ENCODE measurements around the gene CHTF18. TPM values are rescaled to one million over a fixed set of nuclear protein-coding genes. Genes with fewer than 3 reads are reported as not detected.

Gene CHTF18
- total RNA-seq (2014; rRNA removed; shearing (Covaris generic)): 98.9 and 125 TPM in 2 replicates
- 145 and 146 TPM in 2 replicates for total RNA-seq (2022)
- Bru-seq, nascent RNA: percentile 56 among the genes with signal in this experiment
- BruChase-seq, experiment 1, labeled RNA remaining after a 6-hour chase: percentile 78 among the genes with signal in this experiment
- BruChase-seq, experiment 2, labeled RNA remaining after a 2-hour chase: percentile 71 among the genes with signal in this experiment
- long read RNA-seq, full-length matches to known transcripts: 77 of 337 reads
- long read RNA-seq, partial matches to known transcripts: 92 of 337 reads
- long read RNA-seq, other reads (novel, unspliced or antisense): 168 of 337 reads

DNA sequence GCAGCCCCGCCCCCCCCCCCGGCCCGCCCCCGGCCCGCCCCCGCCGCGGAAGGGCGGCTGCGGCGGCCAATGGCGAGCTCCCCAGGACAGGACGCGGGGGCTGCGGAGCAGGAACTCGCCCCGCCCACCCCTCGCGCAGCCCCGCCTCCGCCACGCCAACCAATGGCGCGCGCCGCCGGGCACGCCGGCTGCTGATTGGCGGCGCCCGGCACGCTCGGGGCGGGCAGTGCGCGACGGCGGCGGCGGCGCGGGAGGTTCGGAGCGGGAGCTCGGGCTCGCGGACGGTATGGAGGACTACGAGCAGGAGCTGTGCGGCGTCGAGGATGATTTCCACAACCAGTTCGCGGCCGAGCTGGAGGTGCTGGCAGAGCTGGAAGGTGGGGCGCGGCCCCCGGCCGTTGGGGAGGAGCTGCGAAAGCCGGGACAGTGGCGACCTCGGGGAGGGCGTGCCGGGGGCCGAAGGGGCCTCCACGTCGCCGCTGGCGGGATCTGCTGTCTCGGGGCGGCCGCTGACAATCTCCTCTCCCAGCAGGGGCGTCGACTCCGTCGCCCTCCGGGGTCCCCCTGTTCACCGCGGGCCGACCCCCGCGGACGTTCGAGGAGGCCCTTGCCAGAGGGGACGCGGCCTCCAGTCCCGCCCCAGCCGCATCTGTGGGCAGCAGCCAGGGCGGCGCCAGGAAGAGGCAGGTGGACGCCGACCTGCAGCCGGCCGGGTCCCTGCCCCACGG lies at the start of gene CHTF18:
TSS of gene CHTF18 (plus strand) at position 222 of the 728 bp plus-strand sequence. CDS start at position 287, 65 bp downstream.
- intact Hi-C loops (cut with micrococcal nuclease; ENCODE audit: unreplicated experiment): loop anchor here (5.0 kb wide), 1 partner anchor 41 kb away; no protein-coding TSS in a partner anchor
- DNase-seq (ENCODE audit: low spot score): peak; percentile 94
- no peak for TF ChIP-seq EZH2phosphoT487 (IDR thresholded peaks at IDR 0.05; ENCODE audit: borderline replicate concordance, low read depth, low read length)
- TF ChIP-seq, protein P1, sequence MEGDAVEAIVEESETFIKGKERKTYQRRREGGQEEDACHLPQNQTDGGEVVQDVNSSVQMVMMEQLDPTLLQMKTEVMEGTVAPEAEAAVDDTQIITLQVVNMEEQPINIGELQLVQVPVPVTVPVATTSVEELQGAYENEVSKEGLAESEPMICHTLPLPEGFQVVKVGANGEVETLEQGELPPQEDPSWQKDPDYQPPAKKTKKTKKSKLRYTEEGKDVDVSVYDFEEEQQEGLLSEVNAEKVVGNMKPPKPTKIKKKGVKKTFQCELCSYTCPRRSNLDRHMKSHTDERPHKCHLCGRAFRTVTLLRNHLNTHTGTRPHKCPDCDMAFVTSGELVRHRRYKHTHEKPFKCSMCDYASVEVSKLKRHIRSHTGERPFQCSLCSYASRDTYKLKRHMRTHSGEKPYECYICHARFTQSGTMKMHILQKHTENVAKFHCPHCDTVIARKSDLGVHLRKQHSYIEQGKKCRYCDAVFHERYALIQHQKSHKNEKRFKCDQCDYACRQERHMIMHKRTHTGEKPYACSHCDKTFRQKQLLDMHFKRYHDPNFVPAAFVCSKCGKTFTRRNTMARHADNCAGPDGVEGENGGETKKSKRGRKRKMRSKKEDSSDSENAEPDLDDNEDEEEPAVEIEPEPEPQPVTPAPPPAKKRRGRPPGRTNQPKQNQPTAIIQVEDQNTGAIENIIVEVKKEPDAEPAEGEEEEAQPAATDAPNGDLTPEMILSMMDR (conservative IDR thresholded peaks at IDR 0.05; ENCODE audit: low read length): no peak
- BruUV-seq (replicated peaks): no TSS peak
- Histone ChIP-seq H4K20me1 (ENCODE audit: insufficient read depth, low read length) (0 out of 2 replicates have a peak, but pooled peaks cover 4% of the 10 kb centered on the region), H3K9me2 (ENCODE audit: insufficient read depth, low read length) (no peaks in the 10 kb centered on the region), H3K4me3 (ENCODE audit: low read depth, low read length, poor library complexity, severe bottlenecking) (peak within 1 kb of the TSS; percentile 100), H3K27ac (ENCODE audit: low read depth, low read length, poor library complexity, severe bottlenecking) (peak within 1 kb of the TSS; percentile 33), H2AFZ (ENCODE audit: low read length) (peak within 1 kb of the TSS; percentile 52; the same call in 1 of the 2 replicates), H3K4me2 (ENCODE audit: low read length) (peak within 1 kb of the TSS; percentile 95), H3K4me1 (ENCODE audit: insufficient read depth, low read length, poor library complexity, severe bottlenecking) (peaks cover 17% of the 10 kb centered on the region), H3K79me2 (ENCODE audit: insufficient read depth, low read depth, low read length) (peaks cover 30% of the 10 kb centered on the region), H3K36me3 (ENCODE audit: insufficient read depth, low read length) (peaks cover 63% of the 10 kb centered on the region), H3K9me3 (ENCODE audit: low read length) (no peaks in the 10 kb centered on the region)
- POLR2A ChIA-PET: interaction anchor here (1.2 to 1.3 kb wide), 2 partner anchors 67 to 74 kb away, joined by 3 to 5 read pairs; partner anchors contain the start of gene METRN
- CTCF ChIA-PET (ENCODE audit: unreplicated experiment): interaction anchor here (1.0 kb wide), 1 partner anchor 72 kb away, joined by 4 read pairs; no protein-coding TSS in a partner anchor

DNA sequence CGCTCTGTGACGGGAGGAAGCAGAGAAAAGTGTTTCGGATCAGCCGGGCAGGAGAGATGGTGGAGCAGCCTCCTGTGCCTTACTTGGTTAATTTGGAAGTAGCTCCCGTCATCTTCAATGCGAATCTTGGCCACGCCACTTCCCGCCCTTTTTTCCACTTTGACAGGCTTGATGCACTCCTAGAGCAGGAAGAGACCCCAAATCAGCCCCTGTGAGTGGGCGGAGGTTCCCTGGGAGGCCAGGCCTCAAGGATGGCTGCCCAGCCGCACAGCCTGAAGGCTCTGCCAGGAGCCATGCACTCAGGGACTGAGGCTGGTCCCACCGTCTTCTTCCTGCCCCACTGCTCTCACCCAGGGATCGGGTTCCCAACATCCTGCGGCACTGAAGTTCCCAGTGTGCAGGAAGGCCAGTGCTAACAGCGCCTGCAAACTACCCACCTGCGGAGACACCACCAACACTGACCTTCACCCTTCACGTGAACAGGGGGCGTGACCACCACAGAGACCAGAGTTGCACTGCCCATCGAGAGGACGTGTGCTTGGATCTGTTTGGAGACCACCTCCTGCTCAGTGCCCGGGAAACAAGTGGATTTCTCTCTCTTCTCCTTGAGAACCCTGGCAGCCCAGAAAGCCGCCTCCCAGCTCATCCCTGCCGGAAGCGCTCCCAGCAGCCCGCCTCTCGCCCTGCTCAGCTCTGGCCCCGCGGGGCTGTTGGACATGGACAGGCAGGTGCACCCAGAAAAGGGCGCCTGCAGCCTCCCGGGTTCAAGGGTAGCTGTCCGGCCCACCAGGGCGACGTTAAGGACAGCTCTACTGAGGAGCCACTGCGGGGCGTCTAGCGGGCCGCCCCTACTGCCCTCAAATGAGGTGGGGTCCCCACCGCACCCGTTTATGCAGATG lies 48.6 kb upstream of the CHTF18 start:
- H3K9me3 ChIP-seq (ENCODE audit: low read length): no peaks in the 10 kb centered on the region
- peak overlapping the region; percentile 97 for H3K27ac ChIP-seq (ENCODE audit: low read depth, low read length, poor library complexity, severe bottlenecking)
- no peaks in the 10 kb centered on the region for H4K20me1 ChIP-seq (ENCODE audit: insufficient read depth, low read length)
- no peak for DNase-seq (ENCODE audit: low spot score)
- no peak overlapping the region for H2AFZ ChIP-seq (ENCODE audit: low read length)
- peaks cover 30% of the 10 kb centered on the region for H3K36me3 ChIP-seq (ENCODE audit: insufficient read depth, low read length)
- peaks cover 51% of the 10 kb centered on the region for H3K4me1 ChIP-seq (ENCODE audit: insufficient read depth, low read length, poor library complexity, severe bottlenecking)
- peaks cover 34% of the 10 kb centered on the region for H3K79me2 ChIP-seq (ENCODE audit: insufficient read depth, low read depth, low read length)
- ChIA-PET POLR2A (interaction anchor here (0.8 to 5.2 kb wide), 2 partner anchors 19 to 27 kb away, joined by 3 to 26 read pairs; partner anchors contain the start of gene ANTKMT), CTCF (ENCODE audit: unreplicated experiment) (no interaction called here)
- peak overlapping the region; percentile 89 for H3K4me2 ChIP-seq (ENCODE audit: low read length)
- intact Hi-C loops (cut with micrococcal nuclease; ENCODE audit: unreplicated experiment): loop anchor here (2.0 kb wide), 1 partner anchor 19 kb away; the partner anchor contains the start of gene ANTKMT
- no peaks in the 10 kb centered on the region for H3K9me2 ChIP-seq (ENCODE audit: insufficient read depth, low read length)
- BruUV-seq (replicated peaks): TSS peak; percentile 56
- H3K4me3 ChIP-seq (ENCODE audit: low read depth, low read length, poor library complexity, severe bottlenecking): peak overlapping the region; percentile 91
- TF ChIP-seq, protein P1 (conservative IDR thresholded peaks at IDR 0.05; ENCODE audit: low read length): no peak
- no peak for TF ChIP-seq EZH2phosphoT487 (IDR thresholded peaks at IDR 0.05; ENCODE audit: borderline replicate concordance, low read depth, low read length)

All from OCI-LY7 (cell line).